Activated CD4-positive, alpha-beta T cell treated with anti-CD3 and anti-CD28 coated beads for 48 hours (primary cell): ENCODE measurements around the gene UTP25.
A peak's percentile ranks its signal among the peaks of the same experiment; 100 is the strongest.
"Not testable (repeated sequence)": the region's sequence is repeated elsewhere in the genome, so short reads cannot be mapped to it uniquely, and the experiment has no call there.

Experiments used
- DNase-seq: peaks from one replicate; pipeline ENCODE4 v3.0.0-alpha.2; 2020

Gene UTP25, protein sequence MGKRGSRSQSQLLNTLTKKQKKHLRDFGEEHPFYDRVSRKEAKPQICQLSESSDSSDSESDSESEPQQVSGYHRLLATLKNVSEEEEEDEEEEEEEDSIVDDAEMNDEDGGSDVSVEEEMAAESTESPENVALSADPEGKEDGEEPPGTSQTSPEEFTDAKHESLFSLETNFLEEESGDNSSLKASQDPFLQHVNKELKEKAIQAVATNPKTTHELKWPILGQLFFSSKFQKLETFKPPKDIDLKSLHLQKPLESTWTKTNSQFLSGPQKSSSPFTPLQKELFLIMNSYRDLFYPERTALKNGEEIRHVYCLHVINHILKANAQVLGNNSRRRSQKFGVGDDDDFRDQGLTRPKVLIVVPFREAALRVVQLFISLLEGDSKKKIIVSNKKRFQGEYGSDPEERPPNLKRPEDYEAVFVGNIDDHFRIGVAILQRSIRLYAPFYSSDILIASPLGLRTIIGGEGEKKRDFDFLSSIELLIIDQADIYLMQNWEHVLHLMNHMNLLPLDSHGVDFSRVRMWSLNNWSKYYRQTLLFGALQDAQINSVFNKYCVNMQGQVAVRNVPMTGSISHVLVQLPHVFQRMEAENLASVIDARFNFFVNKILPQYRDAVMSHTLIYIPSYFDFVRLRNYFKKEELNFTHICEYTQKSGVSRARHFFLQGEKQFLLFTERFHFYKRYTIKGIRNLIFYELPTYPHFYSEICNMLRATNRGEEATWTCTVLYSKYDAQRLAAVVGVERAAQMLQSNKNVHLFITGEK

DNA sequence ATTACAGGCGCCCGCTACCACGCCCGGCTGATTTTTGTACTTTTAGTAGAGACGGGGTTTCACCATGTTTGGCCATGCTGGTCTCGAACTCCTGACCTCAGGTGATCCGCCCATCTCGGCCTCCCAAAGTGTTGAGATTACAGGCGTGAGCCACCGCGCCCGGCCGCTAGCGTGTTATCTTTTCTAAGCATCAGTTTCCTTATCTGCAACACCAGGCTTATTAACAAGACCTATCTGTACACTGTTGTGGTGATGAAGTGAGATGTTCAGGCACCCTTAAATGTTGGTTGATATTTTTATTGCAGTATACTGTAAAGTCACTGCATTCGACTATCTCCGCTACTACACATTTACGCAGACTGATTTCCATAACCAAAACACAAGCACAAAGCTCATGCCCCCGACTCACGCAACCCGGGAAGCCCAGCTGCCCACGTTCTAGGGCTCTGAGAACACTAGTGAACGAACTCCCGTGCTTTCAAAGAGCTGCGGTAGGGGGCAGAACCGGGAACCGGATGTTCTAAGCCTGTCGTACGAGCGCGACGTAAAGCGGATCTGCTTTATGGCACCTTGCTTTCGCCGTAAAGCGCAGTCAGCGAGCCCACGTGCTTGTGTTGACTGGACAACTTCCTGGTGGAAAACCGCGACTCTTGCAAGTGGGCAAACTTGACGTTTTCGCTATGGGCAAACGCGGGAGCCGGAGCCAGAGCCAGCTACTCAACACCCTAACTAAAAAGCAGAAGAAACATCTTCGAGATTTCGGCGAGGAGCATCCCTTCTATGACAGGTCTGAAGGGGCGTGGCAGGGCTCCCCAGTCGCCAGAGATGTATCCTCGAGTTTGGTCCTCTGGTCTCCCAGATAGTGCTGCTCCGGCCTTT is at the start of gene UTP25:
TSS of gene UTP25 (plus strand) at position 589 of the 879 bp plus-strand sequence. CDS start at position 681, 92 bp downstream.
- DNase-seq, result peak; percentile 95

DNA sequence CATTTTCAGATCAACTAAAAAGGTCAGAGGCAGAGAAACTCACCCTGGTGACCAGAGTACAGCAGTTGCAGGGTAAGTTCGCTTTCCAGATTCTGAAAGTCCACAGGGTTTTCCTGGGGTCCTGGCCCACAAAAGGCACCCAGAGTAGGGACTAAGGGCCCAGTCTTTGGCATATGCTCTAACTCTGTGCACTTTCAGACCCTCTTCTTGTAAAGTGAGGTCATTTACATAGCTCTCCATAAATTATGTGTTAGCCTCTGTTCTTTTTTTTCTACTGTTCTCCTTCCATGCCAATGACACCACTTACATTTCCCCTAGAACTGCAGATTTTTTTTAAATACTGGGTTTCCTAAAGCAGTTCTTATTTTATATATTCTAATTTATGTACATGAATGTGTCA is 49.7 kb upstream of the UTP25 start:
- DNase-seq, result no peak

DNA sequence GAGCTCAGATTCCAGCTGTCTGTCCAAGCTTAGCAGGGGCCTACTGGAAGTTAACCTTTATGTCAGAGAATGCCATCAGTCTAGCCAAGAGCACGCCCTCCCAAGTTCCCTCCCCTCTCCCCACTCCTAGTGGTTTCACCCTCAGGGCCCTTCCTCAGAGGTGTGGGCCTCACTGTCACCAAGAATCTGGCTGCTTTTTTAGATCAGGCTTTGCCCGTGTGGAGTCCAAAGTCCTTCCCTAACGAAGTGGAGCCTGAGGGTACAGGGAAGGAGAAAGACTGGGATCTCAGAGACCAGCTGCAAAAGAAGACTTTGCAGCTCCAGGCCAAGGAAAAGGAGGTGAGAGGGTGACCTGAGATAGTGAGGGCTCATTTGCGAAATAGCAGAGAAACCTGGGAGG is 47.5 kb upstream of the UTP25 start:
- DNase-seq, result no peak

DNA sequence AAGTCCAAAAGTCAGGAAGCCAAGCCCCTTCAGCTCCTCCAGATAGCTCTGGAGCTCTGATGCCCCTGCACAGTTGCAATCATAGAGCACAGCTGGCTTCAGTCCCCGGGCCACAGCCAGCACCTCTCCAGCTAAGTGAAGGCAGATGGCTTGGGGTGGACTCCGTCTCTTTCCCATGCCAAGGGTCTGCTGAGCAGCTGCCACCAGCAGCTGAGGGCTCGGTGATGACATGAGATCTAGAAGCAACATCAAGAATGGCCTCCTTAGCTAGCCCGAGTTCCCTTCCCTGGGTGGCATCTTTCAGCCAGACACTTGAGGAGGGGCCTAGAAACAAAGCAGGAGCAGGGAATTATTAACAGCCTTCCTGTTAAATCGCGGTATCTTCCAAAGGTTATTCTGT is 44.4 kb upstream of the UTP25 start:
- DNase-seq, result no peak

DNA sequence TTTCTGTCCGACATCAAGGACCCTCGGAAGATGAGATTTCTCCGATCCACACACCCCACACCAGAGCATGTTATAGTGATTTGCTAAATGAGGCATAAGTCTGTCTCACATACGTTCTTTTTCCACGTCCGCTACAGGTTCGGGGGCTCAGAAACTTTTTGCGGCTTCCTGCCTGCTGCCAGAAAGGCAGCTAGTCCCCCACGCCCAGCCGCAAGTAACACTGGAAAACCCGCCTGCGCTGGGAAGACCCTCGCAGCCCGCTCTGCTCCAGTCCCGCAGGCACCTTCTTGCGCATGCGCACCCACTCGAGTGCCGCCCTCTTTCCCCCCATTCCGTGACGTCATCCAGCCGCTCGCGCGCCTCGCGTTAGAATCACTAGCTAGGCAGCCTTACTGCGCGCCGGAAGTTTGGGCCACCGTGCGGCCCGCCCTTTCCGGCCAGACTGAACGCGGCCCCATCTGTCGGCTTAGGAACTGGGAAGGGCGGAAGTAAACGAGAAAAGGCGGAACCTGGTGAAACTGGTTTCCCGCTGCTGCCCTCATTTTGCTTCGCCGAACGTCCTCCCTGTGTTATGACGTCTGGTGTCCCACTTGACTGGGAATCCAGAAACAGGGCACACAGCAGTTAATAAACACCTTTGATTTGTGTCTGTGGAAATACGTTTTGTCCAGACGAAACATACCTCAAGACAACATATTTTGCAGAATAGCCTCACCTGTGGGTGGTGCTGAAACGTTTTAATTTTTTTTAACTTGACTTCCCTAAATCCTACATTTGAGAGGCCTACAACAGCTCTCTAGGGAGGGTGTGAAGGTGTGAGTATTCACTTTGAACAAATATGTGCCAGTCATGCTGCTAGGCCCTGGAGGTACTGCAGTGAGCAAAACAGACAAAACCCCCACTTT is 43.3 kb upstream of the UTP25 start, which contains the start of gene C1orf74:
TSS of gene C1orf74 (minus strand) at position 295 of the 905 bp plus-strand sequence. CDS start 925 bp downstream, outside the sequence.
- DNase-seq, result peak; percentile 100

DNA sequence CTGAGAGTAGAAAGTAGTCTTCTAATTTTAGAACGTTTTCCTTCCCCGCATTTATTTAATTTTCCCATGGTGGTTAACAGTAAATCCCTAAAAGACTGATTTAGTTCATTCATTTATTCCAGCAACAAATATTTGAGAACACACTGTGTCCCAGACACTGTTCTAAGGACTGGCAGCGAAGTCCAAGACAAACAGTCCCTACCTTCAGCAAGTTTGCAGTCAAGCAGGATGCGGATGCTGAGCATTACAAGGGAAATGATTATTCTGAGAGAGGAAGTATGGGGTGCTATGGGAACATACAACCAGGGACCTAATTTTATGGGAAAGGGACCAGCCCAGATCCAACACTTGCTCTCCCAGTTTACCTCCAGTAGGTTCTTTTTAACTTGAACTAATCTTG is 42.2 kb upstream of the UTP25 start:
- DNase-seq, result no peak

DNA sequence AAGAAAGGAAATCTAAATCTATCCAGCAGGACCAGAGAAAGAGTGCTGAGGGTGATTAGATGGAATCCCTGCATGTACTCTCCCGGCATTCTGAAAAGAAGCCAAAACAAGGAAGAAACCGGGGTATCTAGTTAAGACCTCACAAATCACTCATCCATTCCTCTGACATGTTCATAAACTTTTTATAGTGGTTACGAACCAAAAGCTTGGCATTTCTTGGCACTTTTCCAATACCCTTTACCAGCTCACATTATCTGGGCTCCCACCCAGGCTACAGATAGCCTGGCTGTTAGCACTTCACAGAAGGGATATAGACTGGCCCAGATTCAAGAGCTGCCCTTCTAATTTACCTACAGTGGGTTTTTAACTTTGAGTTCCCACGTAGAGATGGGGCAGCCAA is 41.6 kb upstream of the UTP25 start:
- no peak for DNase-seq

DNA sequence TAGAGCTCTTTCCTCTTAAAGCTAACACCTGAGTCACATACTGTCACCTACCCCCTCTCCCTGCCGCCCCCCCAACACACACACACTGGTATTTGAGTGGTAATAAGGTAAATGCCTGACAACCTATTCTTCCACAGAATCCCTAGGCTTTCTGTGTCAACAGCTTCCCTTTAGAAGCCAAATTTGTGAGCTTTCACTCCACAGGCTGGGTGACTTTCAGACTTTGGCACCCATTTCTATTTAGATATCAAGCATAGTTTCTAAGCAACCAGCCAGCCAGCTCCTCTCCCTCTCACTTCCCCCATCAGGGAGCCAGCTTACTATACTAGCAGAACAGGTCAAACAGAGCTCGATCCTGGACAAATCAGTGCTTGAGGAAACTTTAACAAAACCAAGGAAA is 40.2 kb upstream of the UTP25 start:
- DNase-seq, result no peak

DNA sequence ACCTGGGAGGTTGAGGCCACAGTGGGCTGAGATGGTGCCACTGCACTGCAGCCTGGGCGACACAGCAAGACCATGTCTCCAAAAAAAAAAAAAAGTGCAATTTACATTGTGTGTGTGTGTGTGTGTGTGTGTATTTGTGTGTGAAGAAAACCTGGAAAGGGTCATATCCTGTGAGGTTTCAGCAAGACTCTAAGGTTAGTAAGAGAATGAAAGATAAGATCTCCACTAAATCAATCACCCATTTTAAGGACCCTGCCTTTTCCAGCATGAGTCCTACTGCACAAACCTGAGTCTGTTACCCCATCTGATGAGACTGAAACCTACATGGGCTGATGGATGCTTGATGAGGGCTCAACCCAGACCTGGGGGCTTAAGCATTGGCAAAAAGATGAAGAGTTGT is 38.5 kb upstream of the UTP25 start:
- DNase-seq, result no peak

DNA sequence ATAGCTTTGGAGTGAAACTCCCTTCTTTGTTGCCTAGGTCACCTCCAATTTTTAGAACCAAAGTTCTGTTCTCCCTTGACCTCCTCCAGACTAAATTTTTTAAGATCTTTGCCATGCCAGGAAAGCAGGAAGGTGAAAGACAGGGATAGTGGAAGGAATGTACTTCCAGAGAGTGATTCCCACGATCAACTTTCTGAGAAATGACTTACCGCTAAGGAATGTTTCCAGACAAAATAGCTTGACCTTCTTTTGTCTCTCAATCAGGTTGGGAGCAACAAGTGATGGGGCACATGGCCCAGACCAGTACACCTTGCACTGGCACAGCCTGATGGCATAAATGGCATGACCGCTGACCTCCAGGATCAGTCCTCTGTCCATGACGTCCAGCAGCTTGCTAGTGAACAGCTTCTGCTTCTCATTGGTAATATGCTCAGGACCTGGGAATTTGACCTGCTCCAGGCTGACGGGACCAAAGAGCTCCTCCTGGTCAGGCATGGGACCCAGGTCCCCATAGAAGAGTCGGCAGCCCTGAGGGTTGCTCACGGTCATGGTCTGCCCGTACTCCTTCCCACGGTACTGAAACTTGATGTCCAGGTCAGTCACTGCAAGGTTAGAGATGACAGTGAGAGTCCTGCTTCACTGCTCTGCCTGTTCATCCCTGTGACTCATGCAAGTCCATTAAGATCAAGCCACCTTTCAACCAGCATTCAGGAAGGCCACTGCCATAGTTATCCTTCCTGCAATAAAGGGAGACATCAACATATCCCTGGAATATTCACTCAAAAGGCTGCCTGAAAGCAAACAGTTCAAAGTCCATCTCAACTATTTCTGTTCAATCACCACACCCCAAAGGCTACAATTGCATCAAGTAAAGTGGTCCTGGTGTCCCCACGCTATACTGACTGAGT is 37.2 kb upstream of the UTP25 start:
- no peak for DNase-seq

DNA sequence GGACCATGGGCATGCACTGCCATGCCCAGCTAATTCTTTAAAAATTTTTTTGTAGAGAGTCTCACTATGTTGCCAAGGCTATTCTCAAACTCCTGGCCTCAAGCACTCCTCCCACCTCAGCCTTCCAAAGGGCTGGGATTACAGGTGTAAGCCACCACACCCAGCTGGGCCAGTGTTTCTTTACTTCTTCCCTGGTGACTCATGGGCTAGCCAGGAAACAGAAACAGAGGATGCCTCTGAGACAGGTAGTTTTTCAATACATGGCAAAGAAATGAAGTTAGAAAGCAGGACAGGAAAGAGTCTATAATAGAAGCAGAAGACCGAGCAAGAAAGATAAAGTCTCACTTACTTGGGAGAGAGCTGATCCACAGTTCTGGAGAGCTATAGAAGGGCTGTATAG is 35.9 kb upstream of the UTP25 start:
- no peak for DNase-seq

DNA sequence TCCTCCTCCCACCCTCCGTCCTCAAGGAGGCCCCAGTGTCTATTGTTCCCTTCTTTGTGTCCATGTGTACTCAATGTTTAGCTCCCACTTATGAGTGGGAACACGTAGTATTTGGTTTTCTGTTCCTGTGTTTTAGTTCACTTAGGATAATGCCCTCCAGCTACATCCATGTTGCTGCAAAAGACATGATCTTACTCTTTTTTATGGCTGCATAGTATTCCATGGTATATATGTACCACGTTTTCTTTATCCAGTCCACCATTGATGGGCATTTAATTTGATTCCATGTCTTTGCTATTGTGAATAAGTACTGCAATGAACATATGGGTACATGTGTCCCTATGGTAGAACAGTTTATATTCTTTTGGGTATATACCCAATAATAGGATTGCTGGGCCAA is 34.1 kb upstream of the UTP25 start:
- not testable (repeated sequence) for DNase-seq

DNA sequence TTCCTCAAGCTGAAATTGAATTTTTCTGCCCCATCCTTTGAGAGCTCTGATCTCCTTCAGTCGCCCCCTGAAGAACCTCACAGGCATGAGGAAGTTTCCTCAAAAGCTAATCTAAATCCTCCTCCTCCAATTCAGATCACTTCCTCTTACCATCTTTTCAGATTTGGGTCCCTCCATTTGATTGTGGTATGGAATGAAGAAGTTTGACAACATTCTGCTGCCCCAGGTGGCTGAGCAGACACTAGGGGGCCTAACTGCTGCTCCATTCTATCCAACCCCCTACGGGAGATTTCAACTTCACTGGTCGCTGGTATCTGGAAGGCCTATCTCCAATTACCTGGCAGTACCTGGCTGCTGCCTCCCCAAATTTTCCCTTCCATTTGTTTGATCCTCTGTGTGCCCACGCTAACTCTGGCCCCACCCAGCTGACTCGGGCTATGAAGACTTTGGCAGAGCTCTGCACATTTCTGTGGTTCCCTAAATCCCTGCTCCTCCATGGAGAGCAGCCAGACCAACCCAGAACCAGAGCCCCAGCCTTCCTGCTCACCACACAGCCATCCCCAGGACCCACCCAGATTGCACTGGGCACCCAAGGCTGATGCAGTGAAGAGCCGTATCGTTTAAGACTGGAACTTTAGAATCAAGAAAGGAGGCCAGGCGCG is 29.7 kb upstream of the UTP25 start:
- DNase-seq, result no peak

DNA sequence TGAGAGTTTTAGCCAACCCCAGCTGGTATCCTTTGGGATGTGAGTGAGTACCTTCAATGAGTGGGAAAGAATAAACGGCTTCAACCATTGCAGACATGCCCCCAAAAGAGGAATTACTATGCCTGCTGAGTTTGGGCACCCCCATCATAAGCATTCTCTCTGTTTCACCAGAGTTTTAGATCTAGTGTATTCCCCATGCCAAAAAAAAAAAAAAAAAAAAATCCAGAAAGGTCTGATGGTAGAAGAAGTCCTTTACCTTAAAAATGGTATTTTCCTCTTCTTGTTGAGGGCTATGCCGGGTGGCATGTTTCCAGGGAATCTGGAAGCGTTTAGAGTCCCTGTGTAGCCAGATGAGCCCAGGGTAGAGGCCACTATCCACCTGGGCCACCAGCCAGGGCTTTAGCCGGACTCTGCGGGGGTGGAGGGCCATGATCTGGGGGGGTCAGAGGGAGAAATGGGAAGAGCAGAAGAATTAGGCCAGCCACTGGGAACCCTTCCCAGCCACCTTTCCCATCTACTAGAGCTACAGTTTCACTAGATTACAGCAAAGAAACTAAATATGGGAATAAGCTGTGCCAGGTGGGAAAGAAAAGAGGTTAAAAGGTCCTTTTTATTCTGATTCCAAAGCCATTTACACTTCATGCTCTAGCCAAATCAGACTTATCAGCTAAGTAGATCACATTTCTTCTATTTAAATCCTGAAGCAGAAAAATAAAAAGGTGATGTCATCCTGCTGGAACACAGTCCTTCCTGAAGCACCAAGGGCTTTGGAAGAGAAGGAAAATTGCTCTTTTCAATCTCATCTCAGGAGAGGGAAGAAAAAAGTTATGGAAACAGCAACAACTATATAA is 26.6 kb upstream of the UTP25 start:
- no peak for DNase-seq

DNA sequence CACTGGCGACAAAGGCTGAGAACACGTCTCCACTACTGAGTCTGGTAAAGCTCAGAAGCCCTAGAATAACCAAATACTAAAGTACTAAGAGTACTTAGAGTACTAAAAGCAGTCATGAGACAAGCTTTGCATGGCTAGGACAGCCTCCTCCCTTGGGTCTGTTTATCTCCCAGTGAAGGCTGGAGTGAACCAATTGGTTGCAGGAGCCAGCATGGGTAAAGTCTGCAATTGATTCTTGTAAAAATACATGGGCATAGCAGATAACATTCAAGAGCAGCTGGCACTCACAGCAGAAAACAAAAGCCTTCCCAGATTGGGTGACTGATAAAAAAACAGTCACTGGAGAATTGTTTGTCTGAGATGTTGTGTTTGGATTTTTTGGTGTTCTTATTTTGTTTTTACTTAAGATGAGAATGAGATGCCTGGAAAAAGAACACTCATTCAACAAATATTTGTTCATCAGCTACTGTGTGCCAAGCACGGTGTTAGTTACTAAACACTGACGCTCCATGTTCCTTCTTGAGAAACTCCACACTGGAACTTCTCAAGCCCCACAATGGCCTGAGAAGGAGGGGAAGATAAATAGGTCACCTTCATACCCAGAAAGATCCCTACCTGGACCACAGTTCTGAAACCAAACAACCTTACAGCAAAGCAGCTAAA is 25.5 kb upstream of the UTP25 start:
- DNase-seq, result no peak

DNA sequence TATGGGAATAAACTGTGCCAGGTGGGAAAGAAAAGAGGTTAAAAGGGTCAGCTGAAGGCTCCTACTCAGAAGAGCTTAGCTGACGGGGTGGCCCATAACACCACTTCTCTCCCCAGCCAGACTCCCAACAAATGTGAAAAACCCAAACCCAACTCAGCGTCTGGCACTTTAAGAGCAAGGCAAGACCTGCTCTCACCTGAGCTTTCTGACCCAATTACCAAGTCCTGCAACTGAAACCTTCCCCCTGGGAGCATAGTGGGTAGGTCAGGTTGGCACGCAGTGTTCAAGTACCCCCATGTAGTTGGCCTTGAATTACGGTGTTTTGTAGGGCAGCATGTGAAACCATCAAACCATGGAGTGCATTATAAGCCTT is 25.0 kb upstream of the UTP25 start:
- DNase-seq, result no peak

DNA sequence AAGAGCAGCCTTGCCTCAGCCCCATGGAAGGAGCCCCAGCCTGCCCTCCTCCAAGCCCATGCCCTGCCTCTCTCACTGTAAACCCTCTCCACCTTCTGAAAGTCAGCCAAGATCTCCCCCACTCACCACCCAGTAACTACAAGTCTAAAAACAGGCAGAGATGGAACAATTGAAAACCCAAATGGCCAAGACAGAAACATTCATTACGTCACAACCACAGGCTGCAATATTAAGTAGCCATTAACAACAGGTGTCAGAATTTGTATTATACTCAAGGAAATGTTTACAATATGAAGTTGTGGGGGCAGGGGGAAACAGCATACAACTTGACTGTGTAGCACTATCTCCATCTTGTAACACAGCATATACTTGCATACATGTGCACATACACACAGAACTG is 24.2 kb upstream of the UTP25 start:
- DNase-seq, result no peak

DNA sequence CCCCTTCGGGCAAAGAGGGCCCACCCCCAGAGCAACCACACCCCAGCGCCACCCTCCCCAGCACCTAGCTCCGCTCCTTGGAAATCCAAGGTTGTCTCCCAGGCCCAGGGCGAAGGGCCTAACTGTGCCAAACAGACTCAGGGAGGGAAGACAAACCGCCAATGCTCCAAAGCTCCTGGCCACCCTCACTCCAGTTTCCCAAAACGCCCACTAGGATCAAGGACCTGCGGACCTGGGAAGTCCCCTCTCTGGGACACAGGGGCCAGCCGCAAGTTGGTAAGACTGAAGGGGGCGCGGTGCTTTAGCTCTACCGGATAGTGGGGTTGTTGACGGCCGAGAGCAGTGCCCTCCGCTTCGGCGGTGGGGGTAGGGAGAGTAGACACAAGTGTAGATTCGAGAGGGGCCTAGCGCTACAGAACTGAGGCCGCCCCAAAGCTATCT is 22.4 kb upstream of the UTP25 start:
- DNase-seq, result no peak
